Heart right ventricle (tissue), 16 donors: ENCODE measurements around the gene FAM240B. TPM values are rescaled to one million over a fixed set of nuclear protein-coding genes. Genes with fewer than 3 reads are reported as not detected.

ENCODE experiments used
- ATAC-seq, 8 donors: fragments of 200-7000 bp; cut with Tn5 transposase; one replicate each; pipeline ENCODE4 v1.9.1; 2020; ENCODE audit warnings: mild to moderate bottlenecking in 8 of 8, moderate library complexity in 8 of 8, moderate number of reproducible peaks in 1 of 8
- DNase-seq, 2 donors: peaks; one replicate each; pipeline ENCODE4 v3.0.0-alpha.2; 2020
- H3K27ac ChIP-seq, 10 donors: fragments of 200-600 bp; sonication (generic) in 2 of 10; one replicate each; pipeline versions ENCODE4 v1.5.0 to v1.8.0; 2020 to 2022; ENCODE audit warnings: mild to moderate bottlenecking in 3 of 10
- H3K27me3 ChIP-seq, 7 donors: fragments of 200-600 bp; one replicate each; pipeline ENCODE4 v1.8.0; 2021 to 2022; ENCODE audit warnings: mild to moderate bottlenecking in 2 of 7
- H3K36me3 ChIP-seq, 9 donors: fragments of 200-600 bp; sonication (generic) in 1 of 9; one replicate each; pipeline versions ENCODE4 v1.5.0 to v1.8.0; 2020 to 2022; ENCODE audit warnings: mild to moderate bottlenecking in 2 of 9
- H3K4me1 ChIP-seq, 9 donors: fragments of 200-600 bp; sonication (generic) in 1 of 9; one replicate each; pipeline versions ENCODE4 v1.5.0 to v1.8.0; 2020 to 2022; ENCODE audit warnings: mild to moderate bottlenecking in 4 of 9
- H3K4me3 ChIP-seq, 10 donors: fragments of 200-600 bp; sonication (generic) in 2 of 10; one replicate each; pipeline versions ENCODE4 v1.5.0 to v1.8.0; 2020 to 2022; ENCODE audit warnings: mild to moderate bottlenecking in 7 of 10, moderate library complexity in 2 of 10
- H3K9me3 ChIP-seq, 11 donors: fragments of 200-600 bp in 10 of 11; sonication (generic) in 2 of 11; one replicate each; pipeline versions ENCODE4 v1.5.0 to v1.8.0; 2013 to 2022; ENCODE audit warnings: mild to moderate bottlenecking in 2 of 11, control low read depth in 1 of 11, moderate library complexity in 1 of 11
- CTCF ChIP-seq, 9 donors: fragments of 200-600 bp; sonication (generic) in 2 of 9; IDR thresholded peaks; one replicate each; pipeline versions ENCODE4 v1.5.0 to v1.8.0; 2021 to 2022; ENCODE audit warnings: antibody characterized with exemption in 9 of 9, mild to moderate bottlenecking in 5 of 9, moderate library complexity in 1 of 9
- WGBS, 2 donors: extraction: QIAGEN DNeasy Blood & Tissue Kit; methylation state at CpG; one replicate each; pipeline ENCODE4 v1.1.7; 2013; ENCODE audit warnings: inconsistent platforms in 1 of 2; 5-methylcytosine and 5-hydroxymethylcytosine counted together
- intact Hi-C, 10 donors: fragments of 100-400 bp; cut with DNase I; formaldehyde crosslinking; loops; one replicate each; pipeline versions ENCODE4 v1.11.1 to v1.14.2; 2022
- polyA plus RNA-seq, 2 donors: library from polyadenylated mRNA; stranded (reverse); fragments of 200-250 nt; gene quantifications; one replicate each; pipeline ENCODE4 v1.2.3, GENCODE V29; 2013
- total RNA-seq, 10 donors: library from RNA; stranded (reverse); fragmentation: NEBNext Ultra II Directional in 3 of 10; extraction: Animal tissue kit (Norgen Biotek cat#: 25700) in 3 of 10; gene quantifications; one replicate each; pipeline versions ENCODE4 v1.2.1 to v1.2.4, GENCODE V29; 2021 to 2023
- donor health status: Arrhythmogenic right ventricular cardiomyopathy.
- donor health status: ischemic (EF 13 %, LVEDD 7.1; RV severe dilation, severe dysfunction).
- donor health status: healthy with polysubstance abuse.
- donor health status: DM: no; HTN: yes; CAD: no.
- donor health status: DM: no; HTN: no; CAD: no.
- donor health status: ischemic (EF 25% LVEDD 6.9; RV normal size, moderate dysfunction).
- donor health status: ischemic (EF 25% LVEDD 5.7; RV mildly dilated, moderate dysfunction).
- donor health status: healthy.
- donor health status: DM: yes; HTN: yes; CAD: no.
- donor health status: Ischemic cardiomyopathy.
- donor health status: ischemic (EF 35%, LVEDD 5.7; RV mildly dilated, moderate dysfunction).
- donor health status: nonischemic (EF 11% LVEDD 7.7; RV severe dilation, severe dysfunction).
- donor health status: DM: yes; HTN: yes; CAD: no.
- donor health status: PGD.
- donor health status: ischemic (EF 29% LVEDD 5.4; RV normal size, mild dysfunction).
- donor health status: nonischemic (EF 23%, LVEDD 6.1; RV moderate dilation, normal function).

The FAM240B gene
- total and polyA plus RNA-seq, 12 donors = not detected

GRCh38 chr9:38670542-38671371, 49.2 kb downstream of the FAM240B start:
- DNase-seq = no peak
- 71% methylated on average over 5 of the region's 5 CpGs for WGBS, 2 donors
- H3K4me3 ChIP-seq = no peak overlapping the region
- intact Hi-C loops = no loop called here
- TF ChIP-seq CTCF (IDR thresholded peaks at IDR 0.05) = no peak
- peaks cover 0 to 11% (median 6%) of the 10 kb centered on the region in 9 donors for H3K4me1 ChIP-seq
- no peaks in the 10 kb centered on the region for H3K9me3 ChIP-seq
- H3K36me3 ChIP-seq = no peaks in the 10 kb centered on the region
- H3K27ac ChIP-seq = no peak overlapping the region
- H3K27me3 ChIP-seq = no peaks in the 10 kb centered on the region
- ATAC-seq = peak in 1 of 8 donors; percentile 67

GRCh38 chr9:38668791-38669466, 51.0 kb downstream of the FAM240B start:
- WGBS, 2 donors = 88% methylated on average over 10 of the region's 10 CpGs
- Histone ChIP-seq H3K9me3 (no peaks in the 10 kb centered on the region), H3K27ac (no peak overlapping the region), H3K27me3 (no peaks in the 10 kb centered on the region), H3K4me1 (peaks cover 0 to 11% (median 6%) of the 10 kb centered on the region in 9 donors), H3K4me3 (no peak overlapping the region), H3K36me3 (no peaks in the 10 kb centered on the region)
- intact Hi-C loops = loop anchor here in 1 of 10 donors (10.0 kb wide), 1 partner anchor 46 kb away; no protein-coding TSS in a partner anchor
- no peak for TF ChIP-seq CTCF (IDR thresholded peaks at IDR 0.05)
- no peak for DNase-seq
- no peak for ATAC-seq

GRCh38 chr9:38662763-38663593, 57.0 kb downstream of the FAM240B start:
- no peak for ATAC-seq
- intact Hi-C loops = loop anchor here in 1 of 10 donors (10.0 kb wide), 1 partner anchor 52 kb away; no protein-coding TSS in a partner anchor
- Histone ChIP-seq H3K4me1 (no peaks in the 10 kb centered on the region), H3K27me3 (no peaks in the 10 kb centered on the region), H3K9me3 (no peaks in the 10 kb centered on the region), H3K27ac (no peak overlapping the region), H3K36me3 (no peaks in the 10 kb centered on the region), H3K4me3 (no peak overlapping the region)
- no peak for DNase-seq
- 44 to 45% methylated on average over 8 of the region's 8 CpGs for WGBS, 2 donors
- peak in 5 of 9 donors; percentile 8 to 49 (median 47) for TF ChIP-seq CTCF (IDR thresholded peaks at IDR 0.05)

DNA sequence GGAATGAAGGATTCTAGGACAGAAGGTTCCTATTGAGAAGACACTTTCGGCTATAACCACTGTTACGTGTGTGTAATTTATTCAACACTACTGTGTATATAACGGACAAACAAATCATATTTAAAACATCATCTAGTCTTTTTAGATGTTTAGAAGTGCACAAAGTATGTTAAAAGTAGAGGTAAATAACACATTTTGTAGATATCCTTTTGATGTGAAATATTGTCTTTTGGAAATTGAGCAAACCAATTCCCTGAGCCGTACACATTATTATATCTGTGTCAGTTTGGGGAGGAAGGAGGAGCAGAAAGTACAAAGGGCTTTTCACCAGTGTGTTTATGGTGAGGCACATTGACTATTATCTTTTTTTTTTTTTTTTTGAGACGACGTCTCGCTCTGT, 60.4 kb downstream of the FAM240B start:
- H3K36me3 ChIP-seq = no peaks in the 10 kb centered on the region
- H3K4me3 ChIP-seq = no peak overlapping the region
- DNase-seq (no peak), ATAC-seq (no peak)
- peaks cover 0 to 5% (median 0%) of the 10 kb centered on the region in 9 donors for H3K4me1 ChIP-seq
- 83 to 84% methylated on average over 7 of the region's 7 CpGs for WGBS, 2 donors
- H3K27me3 ChIP-seq = no peaks in the 10 kb centered on the region
- no peaks in the 10 kb centered on the region for H3K9me3 ChIP-seq
- intact Hi-C loops = loop anchor here in 1 of 10 donors (10.0 kb wide), 1 partner anchor 45 kb away; no protein-coding TSS in a partner anchor
- no peak overlapping the region for H3K27ac ChIP-seq
- TF ChIP-seq CTCF (IDR thresholded peaks at IDR 0.05) = no peak
